Caco-2 (cell line): ENCODE results near the gene IFNK. TPM values are rescaled to one million over a fixed set of nuclear protein-coding genes. Genes with fewer than 3 reads are reported as not detected.

Experiments used
- BruUV-seq: library from RNA; stranded (reverse); fragments of 400-500 nt; replicated peaks from 2 replicates; lab custom pipeline; 2021; lab: Mats Ljungman, UMichigan
- CTCF ChIA-PET: fragments of 300-600 bp; sonication (Branson Sonifier 250); formaldehyde crosslinking; loops from one replicate; lab custom pipeline; 2022; ENCODE audit warnings: antibody characterized with exemption; lab: Charles Lee
- POLR2A ChIA-PET: fragments of 300-600 bp; sonication (Branson Sonifier 250); formaldehyde crosslinking; loops from one replicate; lab custom pipeline; 2022; ENCODE audit warnings: antibody characterized with exemption; lab: Charles Lee
- DNase-seq, 2 experiments: peaks; one replicate each; pipeline versions ENCODE4 v3.0.0 to v3.0.0-alpha.2; 2020 to 2022
- H3K27me3 ChIP-seq: replicated peaks from 2 replicates; pipeline ENCODE4 v1.6.0; 2011; ENCODE audit warnings: low read length; ENCODE audit not compliant: control insufficient read depth, insufficient read depth
- H3K36me3 ChIP-seq: 2 replicates; pipeline ENCODE4 v1.5.1; 2011; ENCODE audit warnings: low read length; ENCODE audit not compliant: control insufficient read depth, insufficient read depth
- H3K4me1 ChIP-seq: fragments of 250-450 bp; sonication (Bioruptor Pico); 2 replicates; pipeline ENCODE4 v1.5.1; 2020; ENCODE audit warnings: mild to moderate bottlenecking
- H3K4me3 ChIP-seq: 2 replicates; pipeline ENCODE4 v1.5.1; 2011; ENCODE audit warnings: low read depth, mild to moderate bottlenecking, control low read depth, low read length
- H3K9me3 ChIP-seq: fragments of 250-450 bp; sonication (Bioruptor Pico); 2 replicates; pipeline ENCODE4 v1.5.1; 2020; ENCODE audit warnings: mild to moderate bottlenecking, moderate library complexity
- H3K27ac Mint-ChIP-seq: one replicate; pipeline ENCODE4 v1.8.0; 2022; ENCODE audit warnings: mixed read lengths; ENCODE audit not compliant: unreplicated experiment
- H3K27me3 Mint-ChIP-seq: one replicate; pipeline ENCODE4 v1.8.0; 2022; ENCODE audit warnings: mixed read lengths; ENCODE audit not compliant: insufficient read depth, unreplicated experiment
- H3K36me3 Mint-ChIP-seq: one replicate; pipeline ENCODE4 v1.8.0; 2022; ENCODE audit warnings: mild to moderate bottlenecking, mixed read lengths; ENCODE audit not compliant: insufficient read depth, unreplicated experiment
- H3K4me1 Mint-ChIP-seq: one replicate; pipeline ENCODE4 v1.8.0; 2022; ENCODE audit warnings: low read depth, mixed read lengths; ENCODE audit not compliant: unreplicated experiment
- H3K4me3 Mint-ChIP-seq: one replicate; pipeline ENCODE4 v1.8.0; 2022; ENCODE audit warnings: mild to moderate bottlenecking, moderate library complexity, mixed read lengths; ENCODE audit not compliant: unreplicated experiment
- H3K9me3 Mint-ChIP-seq: one replicate; pipeline ENCODE4 v1.8.0; 2022; ENCODE audit warnings: mixed read lengths; ENCODE audit not compliant: unreplicated experiment
- CTCF ChIP-seq, 2 experiments: fragments of 200-600 bp in 1 of 2; IDR thresholded peaks; 1 replicate in 1 of 2; 2 replicates in 1 of 2; pipeline versions ENCODE4 v1.5.1 to v1.8.0; 2011 to 2022; ENCODE audit warnings: antibody characterized with exemption in 1 of 2, control low read depth in 1 of 2, inconsistent platforms in 1 of 2, low read depth in 1 of 2, low read length in 1 of 2, mild to moderate bottlenecking in 1 of 2, moderate library complexity in 1 of 2; ENCODE audit not compliant: insufficient read depth in 1 of 2, severe bottlenecking in 1 of 2, unreplicated experiment in 1 of 2
- intact Hi-C: fragments of 100-400 bp; cut with micrococcal nuclease; formaldehyde crosslinking; loops from one replicate; pipeline ENCODE4 v1.10.0; 2022; ENCODE audit not compliant: unreplicated experiment
- total RNA-seq: library from RNA; stranded (reverse); gene quantifications from 2 replicates; pipeline ENCODE4 v1.2.3, GENCODE V29; 2022

IFNK gene
- total RNA-seq, 1 experiment from 2014 or later: not detected

GRCh38 chr9:27483576-27483975 lies 40.5 kb upstream of the IFNK start:
- POLR2A ChIA-PET: no interaction called here

GRCh38 chr9:27485158-27485557 lies 38.9 kb upstream of the IFNK start:
- no peak overlapping the region for H3K4me3 Mint-ChIP-seq
- POLR2A ChIA-PET: no interaction called here

More at GRCh38 chr9:27483576-27483975, 40.5 kb upstream of the IFNK start:
- H3K36me3 ChIP-seq: no peaks in the 10 kb centered on the region
- no peak for DNase-seq
- BruUV-seq: no TSS peak
- H3K27me3 Mint-ChIP-seq: no peaks in the 10 kb centered on the region
- TF ChIP-seq CTCF (IDR thresholded peaks at IDR 0.05; ENCODE audit: insufficient read depth in 1 of 2, low read depth in 1 of 2, low read length in 1 of 2, severe bottlenecking in 1 of 2, unreplicated experiment in 1 of 2): no peak
- H3K27me3 ChIP-seq: no peaks in the 10 kb centered on the region
- no peak overlapping the region for H3K4me3 Mint-ChIP-seq
- peaks cover 7% of the 10 kb centered on the region for H3K4me1 Mint-ChIP-seq
- H3K4me1 ChIP-seq: 0 out of 2 replicates have a peak, but pooled peaks cover 5% of the 10 kb centered on the region
- CTCF ChIA-PET: no interaction called here
- no peaks in the 10 kb centered on the region for H3K9me3 ChIP-seq
- peaks cover 3% of the 10 kb centered on the region for H3K9me3 Mint-ChIP-seq
- no peaks in the 10 kb centered on the region for H3K36me3 Mint-ChIP-seq
- no peak overlapping the region for H3K27ac Mint-ChIP-seq
- no peak overlapping the region for H3K4me3 ChIP-seq
- intact Hi-C loops: no loop called here

GRCh38 chr9:27487128-27487640 lies 36.9 kb upstream of the IFNK start:
- peaks cover 14% of the 10 kb centered on the region for H3K4me1 Mint-ChIP-seq
- POLR2A ChIA-PET: no interaction called here
- BruUV-seq: no TSS peak

More at GRCh38 chr9:27485158-27485557, 38.9 kb upstream of the IFNK start:
- Mint-ChIP-seq H3K27ac (no peak overlapping the region), H3K27me3 (no peaks in the 10 kb centered on the region), H3K9me3 (no peaks in the 10 kb centered on the region), H3K36me3 (peaks cover 5% of the 10 kb centered on the region), H3K4me1 (peaks cover 14% of the 10 kb centered on the region)
- Histone ChIP-seq H3K27me3 (no peaks in the 10 kb centered on the region), H3K4me1 (0 out of 2 replicates have a peak, but pooled peaks cover 5% of the 10 kb centered on the region), H3K9me3 (no peaks in the 10 kb centered on the region), H3K36me3 (no peaks in the 10 kb centered on the region), H3K4me3 (no peak overlapping the region)
- TF ChIP-seq CTCF (IDR thresholded peaks at IDR 0.05; ENCODE audit: insufficient read depth in 1 of 2, low read depth in 1 of 2, low read length in 1 of 2, severe bottlenecking in 1 of 2, unreplicated experiment in 1 of 2): no peak
- BruUV-seq: no TSS peak
- intact Hi-C loops: loop anchor here (5.0 kb wide), 2 partner anchors 42 to 58 kb away; partner anchors contain the start of gene MOB3B
- no peak for DNase-seq
- CTCF ChIA-PET: no interaction called here

More at GRCh38 chr9:27487128-27487640, 36.9 kb upstream of the IFNK start:
- Histone ChIP-seq H3K36me3 (no peaks in the 10 kb centered on the region), H3K4me3 (no peak overlapping the region), H3K27me3 (no peaks in the 10 kb centered on the region), H3K9me3 (no peaks in the 10 kb centered on the region), H3K4me1 (0 out of 2 replicates have a peak, but pooled peaks cover 5% of the 10 kb centered on the region)
- Mint-ChIP-seq H3K27ac (no peak overlapping the region), H3K36me3 (peaks cover 5% of the 10 kb centered on the region), H3K27me3 (no peaks in the 10 kb centered on the region), H3K9me3 (no peaks in the 10 kb centered on the region), H3K4me3 (no peak overlapping the region)
- TF ChIP-seq CTCF (IDR thresholded peaks at IDR 0.05; ENCODE audit: insufficient read depth in 1 of 2, low read depth in 1 of 2, low read length in 1 of 2, severe bottlenecking in 1 of 2, unreplicated experiment in 1 of 2): no peak
- CTCF ChIA-PET: no interaction called here
- DNase-seq: no peak
- intact Hi-C loops: loop anchor here (5.0 kb wide), 2 partner anchors 40 to 60 kb away; partner anchors contain the start of gene MOB3B
